GM18870 (cell line): Measurements from ENCODE around the gene TSFM.
A peak's percentile ranks its signal among the peaks of the same experiment; 100 is the strongest.

Source experiments
- ATAC-seq: cut with Tn5 transposase; IDR thresholded peaks from one replicate; pipeline ENCODE4 v1.9.1; 2021; ENCODE audit warnings: moderate library complexity; ENCODE audit not compliant: unreplicated experiment

TSFM gene

GRCh38 chr12:57833672-57834071 is 51.1 kb downstream of the TSFM start:
- no peak for ATAC-seq

GRCh38 chr12:57834086-57834876 is 51.7 kb downstream of the TSFM start:
- ATAC-seq: no peak

DNA sequence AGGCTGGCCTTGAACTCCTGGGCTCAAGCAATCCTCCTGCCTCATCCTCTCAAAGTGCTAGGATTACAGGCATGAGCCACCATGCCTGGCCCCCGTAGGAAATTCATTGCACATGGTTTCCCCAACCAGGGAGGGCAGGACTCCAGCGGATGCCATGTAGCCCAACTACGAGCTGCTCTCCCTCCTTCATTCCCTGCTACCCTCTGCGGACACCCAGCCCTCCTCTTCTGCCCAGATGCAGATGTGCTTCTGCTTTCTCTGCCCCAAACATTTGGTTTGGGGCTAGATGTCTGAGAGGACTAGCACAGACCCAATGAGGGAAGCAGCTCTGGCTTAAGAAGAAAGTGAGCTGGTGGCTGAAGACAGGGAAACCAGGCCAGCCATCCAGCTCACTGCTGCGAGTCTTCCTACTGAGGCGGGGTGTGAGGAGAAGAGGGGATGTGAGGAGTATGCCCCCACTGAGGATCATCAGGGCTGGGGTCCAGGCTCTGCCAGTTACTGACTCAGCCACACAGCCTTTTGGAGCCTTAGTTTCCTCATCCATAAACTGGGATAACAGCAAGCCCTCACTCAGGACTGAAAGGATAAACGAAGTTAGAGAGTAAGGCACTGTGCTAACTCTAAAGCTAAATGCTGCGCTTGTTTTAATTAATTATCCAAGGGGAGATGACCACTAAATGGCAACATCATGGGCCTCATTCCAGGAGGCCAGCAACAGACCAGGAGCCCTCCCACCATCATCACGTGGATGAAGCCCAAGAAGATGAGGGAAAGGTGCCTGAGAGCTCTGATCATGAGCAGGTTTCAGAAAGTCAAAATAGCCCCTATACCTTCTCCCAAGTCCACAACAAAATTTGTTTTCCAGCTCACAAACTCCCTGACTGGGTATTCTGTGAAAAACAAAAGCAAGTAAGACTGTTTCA is 53.0 kb downstream of the TSFM start:
- no peak for ATAC-seq

GRCh38 chr12:57836442-57837375 is 54.1 kb downstream of the TSFM start:
- peak; percentile 37 for ATAC-seq

- no peak for ATAC-seq
Measured at GRCh38 chr12:57837864-57838562, 55.4 kb downstream of the TSFM start.

- ATAC-seq: no peak
Measured at GRCh38 chr12:57838594-57839302, 56.2 kb downstream of the TSFM start.

- ATAC-seq: no peak
Measured at GRCh38 chr12:57839996-57840395, 57.4 kb downstream of the TSFM start.

DNA sequence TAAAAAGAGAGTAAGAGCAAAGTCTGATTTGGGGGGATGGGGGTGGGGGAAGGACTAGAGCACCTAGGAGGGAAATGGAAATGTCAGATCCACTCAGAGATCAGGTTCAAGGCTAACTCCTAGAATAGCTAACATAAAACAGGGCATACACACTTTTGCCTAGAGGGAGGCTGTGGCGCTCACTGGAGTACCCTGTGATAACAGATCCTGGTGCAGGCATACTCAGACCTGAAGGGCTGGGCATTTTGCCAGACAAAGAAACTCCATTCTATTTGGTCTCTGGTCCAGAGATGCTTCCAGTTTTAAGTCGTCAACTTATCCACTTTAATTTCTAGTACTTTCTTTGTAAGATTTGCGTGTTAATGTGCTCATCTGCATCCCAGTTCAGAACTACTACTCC is 58.1 kb downstream of the TSFM start:
- ATAC-seq: no peak

- ATAC-seq: no peak
Measured at GRCh38 chr12:57841445-57841844, 58.9 kb downstream of the TSFM start.

DNA sequence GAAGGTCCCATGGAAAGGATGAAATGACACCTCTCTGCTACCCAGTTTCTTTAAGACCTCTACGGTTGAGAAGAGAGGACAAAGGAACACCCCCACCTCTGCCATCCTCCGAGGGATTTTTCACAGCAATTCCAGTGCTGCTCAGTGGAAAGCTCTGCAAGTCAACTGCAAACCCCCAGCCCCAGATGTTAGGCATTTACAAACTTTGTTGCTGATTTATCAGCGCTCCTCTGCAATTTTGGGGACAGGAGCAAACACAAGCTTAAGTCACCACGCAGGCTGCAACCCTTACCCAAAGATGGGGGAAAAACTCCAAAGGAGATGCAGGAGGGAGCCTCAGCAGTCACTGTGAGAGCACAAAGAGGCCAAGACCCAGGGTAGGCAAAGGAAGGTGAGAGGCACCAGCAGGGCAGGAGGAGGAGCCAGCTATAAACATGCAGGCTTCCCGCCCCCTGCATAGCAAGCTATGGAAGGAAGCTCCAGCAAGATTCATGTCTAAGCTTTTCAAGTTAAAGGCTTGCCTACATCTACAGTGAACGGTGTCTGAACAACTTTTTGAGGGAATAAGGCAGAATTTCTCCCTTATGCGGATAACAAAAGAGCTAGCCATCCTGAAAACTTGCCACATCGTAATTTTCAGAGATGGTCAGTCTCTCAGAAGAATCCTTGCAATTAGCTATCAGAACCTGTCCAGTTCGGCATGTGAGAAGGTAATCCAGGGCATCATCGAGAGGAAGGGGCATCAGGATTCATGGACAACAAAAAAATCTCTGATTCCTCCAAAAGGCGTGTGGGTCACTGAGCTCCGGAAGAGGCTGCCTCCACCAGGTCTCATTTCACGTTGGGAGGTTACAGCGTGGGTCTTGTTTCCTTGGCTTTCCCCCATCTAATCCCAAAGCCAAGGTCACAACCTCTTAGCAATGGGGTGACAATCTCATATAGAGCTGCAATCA is 60.0 kb downstream of the TSFM start:
- no peak for ATAC-seq

GRCh38 chr12:57844709-57845477 is 62.3 kb downstream of the TSFM start:
- ATAC-seq: no peak

- no peak for ATAC-seq
Measured at GRCh38 chr12:57845478-57846284, 63.1 kb downstream of the TSFM start.

- no peak for ATAC-seq
Measured at GRCh38 chr12:57846285-57846576, 63.6 kb downstream of the TSFM start.

GRCh38 chr12:57846577-57847319 is 64.2 kb downstream of the TSFM start, which contains the start of gene CTDSP2:
Gene CTDSP2, minus strand, starts transcription at chr12:57846729. Its CDS starts 294 bp downstream, at chr12:57846435.
- ATAC-seq: peak; percentile 45
